ENCODE measurements around the gene TNFRSF19.

TNFRSF19 gene

DNA sequence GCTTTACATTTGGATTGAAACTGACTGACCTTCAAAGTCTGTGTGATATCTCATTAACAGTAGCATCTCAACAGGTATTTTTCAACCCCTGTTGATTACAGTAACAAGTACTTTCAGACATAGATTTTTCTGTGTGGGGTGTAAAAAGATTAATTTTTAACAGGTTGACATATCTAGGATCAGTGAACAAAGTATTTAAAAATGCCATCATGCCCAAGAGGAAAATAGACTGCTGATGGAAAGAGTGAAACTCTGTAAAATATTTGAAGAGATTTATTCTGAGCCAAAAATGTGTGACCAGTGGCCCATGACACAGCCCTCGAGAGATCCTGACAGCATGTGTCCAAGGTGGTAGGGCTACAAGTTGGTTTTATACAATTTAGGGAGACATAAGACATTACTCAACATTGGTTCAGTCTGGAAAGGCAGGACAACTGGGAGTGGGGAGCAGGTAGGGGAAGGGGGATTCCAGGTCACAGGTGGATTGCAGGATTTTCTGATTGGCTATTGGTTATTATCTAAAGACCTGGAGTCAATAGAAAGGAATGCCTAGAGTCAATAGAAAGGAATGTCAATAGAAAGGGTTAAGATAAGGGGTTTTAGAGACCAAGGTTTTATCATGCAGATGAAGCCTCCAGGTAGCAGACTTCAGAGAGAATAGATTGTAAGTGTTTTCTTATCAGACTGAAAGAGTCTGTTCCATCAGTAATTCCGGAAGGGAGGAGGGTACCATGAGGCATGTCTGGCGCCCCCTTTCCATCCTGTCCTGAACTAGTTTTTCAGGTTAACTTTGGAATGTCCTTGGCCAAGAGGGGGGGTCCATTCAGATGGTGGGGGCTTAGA lies 29.1 kb downstream of the TNFRSF19 start:
- in situ Hi-C loops (cut with HindIII; ENCODE audit: low pct_unique_long_range_greater_than_20kb, low sequenced_read_pairs) = no loop called here
- no peak for DNase-seq (ENCODE audit: low read depth in 1 of 2, low spot score in 1 of 2)
- no peak for TF ChIP-seq JUND (IDR thresholded peaks at IDR 0.05; ENCODE audit: low read depth)

DNA sequence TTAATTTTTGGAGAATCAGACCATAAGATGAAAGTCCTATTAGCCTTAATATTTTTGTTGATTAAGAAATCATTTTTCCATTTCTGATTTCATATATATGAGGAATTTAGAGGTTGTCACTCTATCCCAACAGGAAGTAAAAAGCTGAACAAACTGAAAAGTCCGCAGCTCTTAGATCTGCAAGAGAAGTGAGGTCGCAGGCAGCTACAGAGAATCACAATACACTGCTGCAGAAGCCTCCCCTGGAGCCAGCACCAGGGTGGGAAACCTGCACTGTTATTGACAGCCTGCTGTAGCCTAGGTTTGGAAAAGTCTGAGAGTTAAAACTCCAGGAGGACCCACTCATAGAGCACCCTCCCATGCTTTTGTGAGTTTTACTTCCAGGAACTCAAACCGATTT lies 29.9 kb downstream of the TNFRSF19 start:
- no peak for TF ChIP-seq JUND (IDR thresholded peaks at IDR 0.05; ENCODE audit: low read depth)
- in situ Hi-C loops (cut with HindIII; ENCODE audit: low pct_unique_long_range_greater_than_20kb, low sequenced_read_pairs) = no loop called here
- DNase-seq (ENCODE audit: low read depth in 1 of 2, low spot score in 1 of 2) = no peak

DNA sequence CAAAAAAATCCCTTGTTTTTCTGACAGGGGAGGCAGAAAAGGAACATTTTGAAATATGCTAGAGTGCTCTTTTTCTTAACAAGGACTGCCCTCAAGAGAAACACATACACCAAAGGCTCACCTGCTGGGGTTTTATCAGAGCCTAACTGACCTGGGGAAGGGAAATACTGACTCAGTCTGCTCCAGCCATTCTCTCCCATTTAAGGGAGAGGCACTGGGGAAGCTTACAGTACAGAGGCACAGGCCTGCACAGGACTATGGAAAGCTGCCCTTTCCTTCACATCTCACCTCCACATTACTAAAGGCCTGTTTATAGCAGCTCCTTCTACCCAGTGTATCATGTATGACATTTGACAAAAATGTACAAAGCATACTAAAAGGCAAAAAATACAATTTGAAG lies 30.3 kb downstream of the TNFRSF19 start:
- DNase-seq (ENCODE audit: low read depth in 1 of 2, low spot score in 1 of 2) = no peak
- no peak for TF ChIP-seq JUND (IDR thresholded peaks at IDR 0.05; ENCODE audit: low read depth)
- in situ Hi-C loops (cut with HindIII; ENCODE audit: low pct_unique_long_range_greater_than_20kb, low sequenced_read_pairs) = no loop called here

GRCh38 chr13:23605831-23606230 lies 35.6 kb downstream of the TNFRSF19 start:
- TF ChIP-seq JUND (IDR thresholded peaks at IDR 0.05; ENCODE audit: low read depth) = no peak
- DNase-seq (ENCODE audit: low read depth in 1 of 2, low spot score in 1 of 2) = no peak
- in situ Hi-C loops (cut with HindIII; ENCODE audit: low pct_unique_long_range_greater_than_20kb, low sequenced_read_pairs) = no loop called here

- no peak for DNase-seq (ENCODE audit: low read depth in 1 of 2, low spot score in 1 of 2)
- TF ChIP-seq JUND (IDR thresholded peaks at IDR 0.05; ENCODE audit: low read depth) = no peak
- in situ Hi-C loops (cut with HindIII; ENCODE audit: low pct_unique_long_range_greater_than_20kb, low sequenced_read_pairs) = no loop called here
Measured at GRCh38 chr13:23608138-23608537, 37.9 kb downstream of the TNFRSF19 start.

DNA sequence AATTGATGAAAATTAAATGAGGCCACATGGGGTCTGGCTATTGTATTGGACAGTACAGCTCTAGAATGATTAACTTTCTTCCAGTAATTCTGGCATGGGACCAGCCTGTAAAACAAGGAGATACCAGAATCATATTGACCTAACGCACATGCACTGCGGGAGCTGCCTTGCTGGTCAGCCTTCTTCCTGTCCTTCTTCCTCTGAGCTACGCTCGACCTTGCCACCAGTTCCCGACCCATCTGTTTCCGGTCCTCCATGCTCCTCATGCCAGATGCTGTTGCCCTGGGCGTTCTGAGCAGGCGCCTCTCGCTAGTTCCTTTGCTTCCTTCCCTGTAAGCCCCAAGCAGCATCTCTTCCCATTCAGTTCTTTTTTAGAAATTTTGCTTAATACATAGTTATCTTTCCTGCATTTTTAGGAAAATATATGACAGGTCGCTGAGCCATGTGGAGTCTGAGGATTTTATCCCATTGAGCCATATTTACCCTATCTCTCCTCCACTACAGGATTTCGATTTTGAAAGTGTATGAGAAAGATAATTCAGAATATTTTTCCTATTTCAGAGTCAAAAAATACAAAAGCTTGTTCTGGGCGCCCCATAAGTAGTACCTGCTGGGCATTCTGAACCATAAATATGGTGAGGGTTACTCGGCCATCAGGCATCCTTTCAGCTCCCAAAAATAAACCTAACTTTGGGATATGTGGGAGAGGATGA lies 38.6 kb downstream of the TNFRSF19 start:
- DNase-seq (ENCODE audit: low read depth in 1 of 2, low spot score in 1 of 2) = no peak
- in situ Hi-C loops (cut with HindIII; ENCODE audit: low pct_unique_long_range_greater_than_20kb, low sequenced_read_pairs) = no loop called here
- no peak for TF ChIP-seq JUND (IDR thresholded peaks at IDR 0.05; ENCODE audit: low read depth)

DNA sequence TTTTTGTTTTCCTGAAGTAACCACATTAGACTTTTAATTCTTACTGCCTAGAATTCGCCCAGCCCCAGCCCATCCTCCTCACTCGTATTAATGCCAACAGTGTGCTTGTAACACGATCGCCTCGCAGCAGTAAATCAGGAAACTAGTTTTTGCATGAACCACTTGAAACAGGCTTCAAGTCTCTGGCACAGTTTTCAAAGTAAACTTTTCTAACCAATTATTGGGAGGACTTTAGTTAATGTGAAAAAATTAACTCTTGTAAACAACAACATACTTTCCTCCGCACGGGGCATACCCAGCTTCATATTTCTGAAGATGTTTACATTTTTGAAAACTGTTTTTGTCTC lies 39.2 kb downstream of the TNFRSF19 start:
- no peak for TF ChIP-seq JUND (IDR thresholded peaks at IDR 0.05; ENCODE audit: low read depth)
- DNase-seq (ENCODE audit: low read depth in 1 of 2, low spot score in 1 of 2) = no peak
- in situ Hi-C loops (cut with HindIII; ENCODE audit: low pct_unique_long_range_greater_than_20kb, low sequenced_read_pairs) = no loop called here

GRCh38 chr13:23609874-23610576 lies 39.8 kb downstream of the TNFRSF19 start:
- DNase-seq (ENCODE audit: low read depth in 1 of 2, low spot score in 1 of 2) = no peak
- in situ Hi-C loops (cut with HindIII; ENCODE audit: low pct_unique_long_range_greater_than_20kb, low sequenced_read_pairs) = no loop called here
- TF ChIP-seq JUND (IDR thresholded peaks at IDR 0.05; ENCODE audit: low read depth) = no peak

- no peak for TF ChIP-seq JUND (IDR thresholded peaks at IDR 0.05; ENCODE audit: low read depth)
- no peak for DNase-seq (ENCODE audit: low read depth in 1 of 2, low spot score in 1 of 2)
- in situ Hi-C loops (cut with HindIII; ENCODE audit: low pct_unique_long_range_greater_than_20kb, low sequenced_read_pairs) = no loop called here
Measured at GRCh38 chr13:23610966-23611491, 40.8 kb downstream of the TNFRSF19 start.

DNA sequence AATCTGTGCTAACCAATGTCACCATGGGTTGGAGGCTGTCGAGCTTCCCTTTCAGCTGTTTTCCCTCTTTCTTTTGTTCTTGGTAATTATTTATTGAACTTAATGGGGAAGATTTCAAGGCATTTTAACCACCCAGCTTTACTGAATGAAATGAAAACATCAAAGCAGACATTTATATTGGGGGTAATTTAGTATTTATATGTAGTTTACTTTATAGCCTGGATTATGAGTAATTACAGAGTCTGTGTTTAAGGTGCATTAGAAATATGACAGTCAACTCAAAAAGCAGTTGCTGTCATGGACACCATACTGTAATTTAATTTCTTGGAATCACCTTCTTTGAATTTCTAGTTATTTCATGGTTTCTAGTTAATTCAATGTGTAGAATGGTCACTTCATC lies 42.0 kb downstream of the TNFRSF19 start:
- no peak for DNase-seq (ENCODE audit: low read depth in 1 of 2, low spot score in 1 of 2)
- no peak for TF ChIP-seq JUND (IDR thresholded peaks at IDR 0.05; ENCODE audit: low read depth)
- in situ Hi-C loops (cut with HindIII; ENCODE audit: low pct_unique_long_range_greater_than_20kb, low sequenced_read_pairs) = no loop called here

DNA sequence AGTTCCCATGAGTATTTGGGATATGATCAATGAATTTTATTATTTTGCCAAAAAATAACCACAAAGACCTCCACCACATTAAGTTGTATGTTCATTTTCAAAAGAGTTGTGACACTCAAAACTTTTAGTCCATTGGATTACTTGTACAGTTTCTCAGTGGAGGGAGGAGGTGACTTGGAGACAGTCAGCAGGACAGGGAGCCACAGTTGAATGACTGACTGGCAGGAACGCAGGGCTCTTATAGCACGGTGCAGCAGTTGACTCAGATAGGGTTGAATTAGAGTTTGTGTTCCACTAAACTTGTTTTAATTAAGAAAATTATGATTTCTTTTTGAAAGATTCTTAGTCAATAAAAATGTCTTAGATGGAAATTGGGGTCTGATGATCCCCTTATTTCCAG lies 42.5 kb downstream of the TNFRSF19 start:
- in situ Hi-C loops (cut with HindIII; ENCODE audit: low pct_unique_long_range_greater_than_20kb, low sequenced_read_pairs) = no loop called here
- no peak for TF ChIP-seq JUND (IDR thresholded peaks at IDR 0.05; ENCODE audit: low read depth)
- DNase-seq (ENCODE audit: low read depth in 1 of 2, low spot score in 1 of 2) = no peak

DNA sequence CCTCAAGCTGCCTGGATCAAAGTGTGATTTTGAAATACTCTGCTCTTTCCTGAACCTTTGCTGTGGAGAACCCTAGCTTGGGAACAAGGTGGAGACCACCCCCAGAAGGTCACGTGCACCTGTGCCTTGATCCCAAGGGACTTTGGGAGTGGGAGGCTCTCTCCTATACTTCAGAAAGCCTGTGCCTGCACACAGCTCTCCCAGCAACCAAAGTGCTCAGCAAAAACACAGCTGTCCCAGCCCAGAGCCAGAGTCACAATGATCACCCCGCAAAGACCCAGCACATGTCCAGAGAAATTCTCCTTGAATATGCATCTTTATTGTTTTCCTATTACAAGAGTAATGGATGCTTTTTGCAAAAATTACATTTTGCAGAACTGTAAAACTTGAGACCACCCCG lies 43.4 kb downstream of the TNFRSF19 start:
- in situ Hi-C loops (cut with HindIII; ENCODE audit: low pct_unique_long_range_greater_than_20kb, low sequenced_read_pairs) = no loop called here
- TF ChIP-seq JUND (IDR thresholded peaks at IDR 0.05; ENCODE audit: low read depth) = no peak
- DNase-seq (ENCODE audit: low read depth in 1 of 2, low spot score in 1 of 2) = no peak

All from T47D (cell line).